Epithelial cell of proximal tubule (primary cell): ENCODE measurements around the gene C1QTNF12. TPM values are rescaled to one million over a fixed set of nuclear protein-coding genes. Genes with fewer than 3 reads are reported as not detected.

Experiments
- DNase-seq: peaks from one replicate; pipeline ENCODE4 v3.0.0-alpha.2; 2011; ENCODE audit warnings: low read depth
- H3K4me3 ChIP-seq: 2 replicates; pipeline ENCODE4 v1.5.1; 2011; ENCODE audit warnings: low read depth, mild to moderate bottlenecking, low read length
- total RNA-seq: library from RNA; depleted of rRNA; stranded (reverse); fragments of >200 nt; gene quantifications from 2 replicates; pipeline ENCODE4 v1.2.3, GENCODE V29; 2015
- TF ChIP-seq, protein P1 (sequence below): conservative IDR thresholded peaks from 2 replicates; pipeline ENCODE4 v1.5.1; 2012; ENCODE audit warnings: low read depth, mild to moderate bottlenecking, low read length

Gene C1QTNF12
- total RNA-seq, 1 donor from 2014 or later, result 5.1 TPM

DNA sequence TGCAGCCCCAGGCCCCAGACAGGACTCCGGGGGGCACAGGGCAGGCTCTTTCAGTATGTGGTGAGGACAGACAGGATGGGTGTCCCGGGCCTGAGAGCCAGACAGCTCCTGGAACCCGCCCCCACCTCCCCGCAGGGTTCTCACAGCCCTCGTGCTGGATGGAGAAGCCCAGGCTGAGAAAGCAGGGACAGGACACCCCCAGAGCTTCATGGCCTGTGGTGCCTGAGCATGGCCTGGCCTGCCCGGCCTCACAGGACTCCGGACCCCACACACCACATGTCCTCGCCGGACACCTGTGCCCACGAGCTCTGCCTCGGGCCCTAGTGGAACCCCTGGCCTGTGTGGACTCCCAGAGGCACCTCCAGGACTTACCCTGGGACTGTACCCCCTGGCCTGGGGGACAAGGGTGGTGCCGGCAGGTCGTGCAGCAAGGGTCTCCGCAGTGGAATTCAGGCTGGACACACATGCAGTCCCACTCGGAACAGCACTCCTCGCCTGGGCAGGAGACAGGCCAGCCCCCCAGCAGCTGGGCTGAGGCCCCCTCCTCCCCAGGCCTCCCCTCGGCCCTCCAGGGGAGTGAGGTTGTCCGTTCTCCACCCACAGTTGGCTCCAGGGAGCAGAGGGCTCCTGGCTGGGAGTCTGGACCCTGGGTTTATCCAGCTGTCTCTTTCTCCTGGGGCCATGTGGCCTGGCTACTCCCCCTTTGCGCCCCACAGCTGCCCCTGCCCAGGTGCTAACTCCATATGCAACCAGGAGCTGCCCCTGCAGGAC is 41.3 kb downstream of the C1QTNF12 start:
- no peak overlapping the region for H3K4me3 ChIP-seq
- no peak for DNase-seq
- TF ChIP-seq, protein P1, sequence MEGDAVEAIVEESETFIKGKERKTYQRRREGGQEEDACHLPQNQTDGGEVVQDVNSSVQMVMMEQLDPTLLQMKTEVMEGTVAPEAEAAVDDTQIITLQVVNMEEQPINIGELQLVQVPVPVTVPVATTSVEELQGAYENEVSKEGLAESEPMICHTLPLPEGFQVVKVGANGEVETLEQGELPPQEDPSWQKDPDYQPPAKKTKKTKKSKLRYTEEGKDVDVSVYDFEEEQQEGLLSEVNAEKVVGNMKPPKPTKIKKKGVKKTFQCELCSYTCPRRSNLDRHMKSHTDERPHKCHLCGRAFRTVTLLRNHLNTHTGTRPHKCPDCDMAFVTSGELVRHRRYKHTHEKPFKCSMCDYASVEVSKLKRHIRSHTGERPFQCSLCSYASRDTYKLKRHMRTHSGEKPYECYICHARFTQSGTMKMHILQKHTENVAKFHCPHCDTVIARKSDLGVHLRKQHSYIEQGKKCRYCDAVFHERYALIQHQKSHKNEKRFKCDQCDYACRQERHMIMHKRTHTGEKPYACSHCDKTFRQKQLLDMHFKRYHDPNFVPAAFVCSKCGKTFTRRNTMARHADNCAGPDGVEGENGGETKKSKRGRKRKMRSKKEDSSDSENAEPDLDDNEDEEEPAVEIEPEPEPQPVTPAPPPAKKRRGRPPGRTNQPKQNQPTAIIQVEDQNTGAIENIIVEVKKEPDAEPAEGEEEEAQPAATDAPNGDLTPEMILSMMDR, result no peak

DNA sequence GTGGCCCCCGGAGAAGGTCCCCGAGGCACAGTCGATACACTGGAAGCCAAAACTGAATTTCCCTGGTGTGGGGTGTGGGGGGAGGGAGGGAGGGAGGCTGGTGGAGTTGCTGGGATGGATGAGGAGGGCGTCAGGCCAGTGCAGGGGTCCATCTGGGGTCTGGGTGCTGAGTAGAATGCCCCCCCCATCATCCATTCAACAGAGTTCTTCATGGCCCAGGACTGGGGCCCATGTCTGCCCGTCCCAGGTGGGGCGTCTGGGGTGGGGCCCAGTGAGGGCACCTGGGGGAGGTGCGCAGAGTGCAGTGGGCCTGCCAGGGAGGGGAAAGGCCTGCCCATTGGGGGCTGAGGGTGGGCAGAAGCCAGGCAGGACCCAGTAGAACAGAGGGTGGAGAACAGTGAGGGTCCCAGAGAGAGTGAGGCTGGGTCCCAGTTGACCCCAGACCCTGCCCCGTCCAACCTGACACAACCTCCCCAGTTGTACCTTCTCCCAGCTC is 42.0 kb downstream of the C1QTNF12 start:
- H3K4me3 ChIP-seq, result no peak overlapping the region
- TF ChIP-seq, protein P1, result no peak
- DNase-seq, result no peak

DNA sequence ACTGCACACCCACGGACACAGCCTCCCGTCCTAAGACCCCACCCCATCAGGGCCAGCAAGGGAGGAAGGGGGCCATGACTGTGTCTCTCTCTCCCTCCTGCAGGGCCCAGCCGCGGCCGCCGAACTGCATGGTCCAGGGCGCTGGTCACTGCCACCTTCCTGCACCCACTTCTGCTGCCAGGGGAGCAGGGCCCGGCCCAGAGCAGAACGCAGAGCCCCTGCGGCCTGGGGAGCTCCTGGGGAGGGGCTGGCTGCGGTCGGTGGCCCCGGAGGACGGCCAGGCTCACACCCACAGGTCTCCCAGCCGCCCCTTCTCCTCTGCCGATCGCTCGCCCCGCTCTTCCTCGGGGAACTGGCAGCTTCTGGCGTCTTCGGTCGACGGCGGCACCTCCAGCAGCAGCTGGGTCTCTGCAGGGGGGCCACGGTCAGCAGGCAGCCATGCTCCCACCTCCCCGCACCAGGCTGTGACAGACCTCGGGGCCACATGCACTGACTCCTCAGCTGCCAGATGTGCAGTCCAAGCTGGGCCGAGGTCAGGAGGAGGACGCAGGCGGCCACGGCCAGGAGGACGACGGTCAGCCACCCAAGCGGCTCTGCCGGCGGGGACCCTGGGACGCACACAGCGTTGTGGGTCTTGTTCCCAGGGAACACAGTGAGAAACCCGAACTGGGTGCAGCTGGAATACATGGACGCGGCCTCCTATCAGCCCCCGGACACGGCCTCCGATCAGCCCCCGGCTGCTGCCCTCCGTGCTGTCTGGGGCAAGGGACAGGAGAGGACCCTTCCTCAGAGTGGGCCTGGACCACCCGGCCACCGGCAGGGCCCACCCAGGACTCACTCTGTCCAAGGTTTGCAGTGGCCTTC is 42.7 kb downstream of the C1QTNF12 start:
- TF ChIP-seq, protein P1, result no peak
- no peak for DNase-seq

GRCh38 chr1:1202831-1203560 is 43.5 kb downstream of the C1QTNF12 start:
- no peak for DNase-seq
- TF ChIP-seq, protein P1, result no peak
- no peak overlapping the region for H3K4me3 ChIP-seq

More for the DNA sequence above, 42.7 kb downstream of the C1QTNF12 start:
- no peak overlapping the region for H3K4me3 ChIP-seq

GRCh38 chr1:1200876-1201810 is 45.4 kb downstream of the C1QTNF12 start:
- TF ChIP-seq, protein P1, result no peak
- H3K4me3 ChIP-seq, result peak overlapping the region; percentile 37
- no peak for DNase-seq
